PC-9 (cell line): ENCODE results near the gene ACTR1A.
"Not testable (repeated sequence)": the region's sequence is repeated elsewhere in the genome, so short reads cannot be mapped to it uniquely, and the experiment has no call there.

Experiments
- CTCF ChIP-seq: fragments of 200-600 bp; sonication (generic); conservative IDR thresholded peaks from 2 replicates; pipeline ENCODE4 v1.6.1; 2017; ENCODE audit warnings: mixed run types, antibody characterized with exemption, mild to moderate bottlenecking, moderate library complexity
- EZH2 ChIP-seq: fragments of 200-600 bp; sonication (generic); IDR thresholded peaks from 2 replicates; pipeline ENCODE4 v1.8.0; 2017; ENCODE audit warnings: antibody characterized with exemption, low read depth

- not testable (repeated sequence) for TF ChIP-seq CTCF, EZH2
Observed at GRCh38 chr10:102454662-102455487, 47.6 kb downstream of the ACTR1A start.
